Ovary (tissue), 9 donors: ENCODE data around the gene METTL16. TPM values are rescaled to one million over a fixed set of nuclear protein-coding genes. Genes with fewer than 3 reads are reported as not detected.

Experiments
- DNase-seq, 5 donors: peaks; one replicate each; pipeline ENCODE4 v3.0.0-alpha.2; 2019 to 2020
- H3K27ac ChIP-seq, 2 donors: fragments of 200-600 bp; one replicate each; pipeline versions ENCODE4 v1.5.1 to v1.8.0; 2019 to 2022
- H3K27me3 ChIP-seq: fragments of 200-600 bp; one replicate; pipeline ENCODE4 v1.8.0; 2022
- H3K36me3 ChIP-seq: fragments of 200-600 bp; sonication (generic); one replicate; pipeline ENCODE4 v1.5.1; 2019
- H3K4me1 ChIP-seq: one replicate; pipeline ENCODE4 v1.8.1; 2013; ENCODE audit warnings: mild to moderate bottlenecking, moderate library complexity; ENCODE audit not compliant: insufficient read depth
- H3K4me3 ChIP-seq: fragments of 200-600 bp; sonication (generic); one replicate; pipeline ENCODE4 v1.5.1; 2017
- H3K9me3 ChIP-seq, 2 donors: fragments of 200-600 bp in 1 of 2; sonication (generic) in 1 of 2; one replicate each; pipeline versions ENCODE4 v1.5.1 to v1.8.1; 2013 to 2019; ENCODE audit warnings: mild to moderate bottlenecking in 1 of 2, moderate library complexity in 1 of 2
- CTCF ChIP-seq, 3 donors: fragments of 450-650 bp in 2 of 3; fragments of 200-600 bp in 1 of 3; IDR thresholded peaks; one replicate each; pipeline versions ENCODE4 v1.5.1 to v1.8.0; 2016 to 2022; ENCODE audit warnings: antibody characterized with exemption in 3 of 3, mild to moderate bottlenecking in 1 of 3
- EP300 ChIP-seq: sonication (generic); formaldehyde crosslinking; IDR thresholded peaks from one replicate; pipeline ENCODE4 v1.6.1; 2017; ENCODE audit warnings: antibody characterized with exemption
- POLR2A ChIP-seq: fragments of 450-650 bp; IDR thresholded peaks from one replicate; pipeline ENCODE4 v1.6.1; 2017; ENCODE audit warnings: antibody characterized with exemption, mild to moderate bottlenecking, moderate library complexity
- WGBS, 3 donors: extraction: QIAGEN DNeasy Blood & Tissue Kit in 1 of 3; methylation state at CpG; one replicate each; pipeline versions ENCODE4 v1.1.5 to v1.1.7; 2013 to 2017; 5-methylcytosine and 5-hydroxymethylcytosine counted together
- intact Hi-C, 4 donors: fragments of 100-400 bp; cut with DNase I; formaldehyde crosslinking; loops; one replicate each; pipeline versions ENCODE4 v1.11.0 to v1.15.1; 2022 to 2023
- polyA plus RNA-seq, 2 donors: library from polyadenylated mRNA; stranded (reverse); fragments of 200-250 nt in 1 of 2; fragments of 350-450 nt in 1 of 2; fragmentation: Illumina TruSeq in 1 of 2; extraction: RNeasy Lipid Tissue Mini Kit (QIAGEN cat#74804) in 1 of 2; gene quantifications; one replicate each; pipeline ENCODE4 v1.2.3, GENCODE V29; 2013 to 2014
- total RNA-seq, 7 donors: library from RNA; depleted of rRNA in 2 of 7; stranded (reverse); fragments of >200 nt in 2 of 7; fragmentation: NEBNext Ultra II Directional in 3 of 7; extraction: Animal tissue kit (Norgen Biotek cat#: 25700) in 3 of 7; gene quantifications; one replicate each; pipeline versions ENCODE4 v1.1.0 to v1.2.4, GENCODE V29; 2016 to 2023
- donor health status: DM: no; HTN: no; CAD: no; lungs with moderate emphysema.
- donor health status: DM: no; HTN: no; CAD: no.
- donor health status: Bipolar disorder and iron deficiency.
- donor health status: DM: yes; HTN: yes; CAD: no.
- donor health status: DM: no; HTN: no; CAD: no.
- donor health status: DM: yes; HTN: yes; CAD: no.

The METTL16 gene
- total and polyA plus RNA-seq, 9 donors, result 18.4 to 69.1 (median 38.8) TPM

GRCh38 chr17:2427910-2428309, 83.8 kb downstream of the METTL16 start:
- DNase-seq, result no peak
- WGBS, 3 donors, result 91 to 98% (median 98%) methylated on average over 1 of the region's 1 CpG
- Histone ChIP-seq H3K36me3 (no peaks in the 10 kb centered on the region), H3K4me3 (no peak overlapping the region), H3K9me3 (no peaks in the 10 kb centered on the region), H3K27me3 (no peaks in the 10 kb centered on the region), H3K27ac (no peak overlapping the region), H3K4me1 (no peaks in the 10 kb centered on the region)
- intact Hi-C loops, result no loop called here
- TF ChIP-seq CTCF (IDR thresholded peaks at IDR 0.05), result no peak
- no peak for TF ChIP-seq POLR2A
- no peak for TF ChIP-seq EP300

GRCh38 chr17:2427215-2427614, 84.5 kb downstream of the METTL16 start:
- DNase-seq, result no peak
- H3K27ac ChIP-seq, result no peak overlapping the region
- H3K36me3 ChIP-seq, result no peaks in the 10 kb centered on the region
- WGBS, 3 donors, result 37 to 45% (median 41%) methylated on average over 2 of the region's 2 CpGs
- H3K4me1 ChIP-seq, result no peaks in the 10 kb centered on the region
- intact Hi-C loops, result no loop called here
- no peaks in the 10 kb centered on the region for H3K27me3 ChIP-seq
- no peak overlapping the region for H3K4me3 ChIP-seq
- H3K9me3 ChIP-seq, result no peaks in the 10 kb centered on the region
- TF ChIP-seq POLR2A, result no peak
- TF ChIP-seq EP300, result no peak
- TF ChIP-seq CTCF (IDR thresholded peaks at IDR 0.05), result no peak

GRCh38 chr17:2423271-2423670, 88.4 kb downstream of the METTL16 start:
- no peak for DNase-seq
- Histone ChIP-seq H3K9me3 (no peaks in the 10 kb centered on the region), H3K4me3 (no peak overlapping the region), H3K36me3 (no peaks in the 10 kb centered on the region), H3K4me1 (peaks cover 9% of the 10 kb centered on the region), H3K27me3 (no peaks in the 10 kb centered on the region), H3K27ac (no peak overlapping the region)
- intact Hi-C loops, result loop anchor here in 1 of 4 donors (5.0 kb wide), 1 partner anchor 89 kb away; the partner anchor contains the start of gene METTL16
- no peak for TF ChIP-seq CTCF (IDR thresholded peaks at IDR 0.05)
- TF ChIP-seq POLR2A, result no peak
- no peak for TF ChIP-seq EP300
- WGBS, 3 donors, result 77% methylated on average over 6 of the region's 6 CpGs

- 24 to 55% (median 28%) methylated on average over 27 of the region's 27 CpGs for WGBS, 3 donors
- H3K27ac ChIP-seq, result peak overlapping the region in 1 of 2 donors; percentile 26
These were observed 90.2 kb downstream of the METTL16 start for GRCh38 chr17:2421315-2422147.

More at GRCh38 chr17:2421315-2422147, 90.2 kb downstream of the METTL16 start:
- H3K4me1 ChIP-seq, result peaks cover 11% of the 10 kb centered on the region
- H3K36me3 ChIP-seq, result no peaks in the 10 kb centered on the region
- H3K4me3 ChIP-seq, result no peak overlapping the region
- no peaks in the 10 kb centered on the region for H3K9me3 ChIP-seq
- intact Hi-C loops, result loop anchor here in 1 of 4 donors (5.0 kb wide), 1 partner anchor 91 kb away; the partner anchor contains the start of gene METTL16
- TF ChIP-seq EP300 (no peak), CTCF (IDR thresholded peaks at IDR 0.05) (no peak), POLR2A (no peak)
- no peaks in the 10 kb centered on the region for H3K27me3 ChIP-seq
- DNase-seq, result peak in 4 of 5 donors; percentile 57 to 66 (median 59)
